Neural cell (in vitro differentiated cells): ENCODE data around the gene DPEP2NB.

Experiments used
- CTCF ChIP-seq: fragments of 450-650 bp; IDR thresholded peaks from 2 replicates; pipeline ENCODE4 v1.5.1; 2014; ENCODE audit warnings: antibody characterized with exemption, mild to moderate bottlenecking, moderate library complexity; ENCODE audit not compliant: poor library complexity, severe bottlenecking
- MXI1 ChIP-seq: fragments of 450-650 bp; conservative IDR thresholded peaks from 2 replicates; pipeline ENCODE4 v1.6.1; 2014; ENCODE audit warnings: antibody characterized with exemption, mild to moderate bottlenecking; ENCODE audit not compliant: poor library complexity, severe bottlenecking
- POLR2AphosphoS5 ChIP-seq: IDR thresholded peaks from 2 replicates; pipeline ENCODE4 v1.6.1; 2012
- TAF1 ChIP-seq: IDR thresholded peaks from 2 replicates; pipeline ENCODE4 v1.6.1; 2012; ENCODE audit warnings: low read depth

GRCh38 chr16:67993207-67994039, 22.3 kb downstream of the DPEP2NB start:
- TF ChIP-seq MXI1: no peak
- no peak for TF ChIP-seq POLR2AphosphoS5
- TF ChIP-seq CTCF: peak; percentile 76
- no peak for TF ChIP-seq TAF1
